ENCODE measurements around the gene INF2.

DNA sequence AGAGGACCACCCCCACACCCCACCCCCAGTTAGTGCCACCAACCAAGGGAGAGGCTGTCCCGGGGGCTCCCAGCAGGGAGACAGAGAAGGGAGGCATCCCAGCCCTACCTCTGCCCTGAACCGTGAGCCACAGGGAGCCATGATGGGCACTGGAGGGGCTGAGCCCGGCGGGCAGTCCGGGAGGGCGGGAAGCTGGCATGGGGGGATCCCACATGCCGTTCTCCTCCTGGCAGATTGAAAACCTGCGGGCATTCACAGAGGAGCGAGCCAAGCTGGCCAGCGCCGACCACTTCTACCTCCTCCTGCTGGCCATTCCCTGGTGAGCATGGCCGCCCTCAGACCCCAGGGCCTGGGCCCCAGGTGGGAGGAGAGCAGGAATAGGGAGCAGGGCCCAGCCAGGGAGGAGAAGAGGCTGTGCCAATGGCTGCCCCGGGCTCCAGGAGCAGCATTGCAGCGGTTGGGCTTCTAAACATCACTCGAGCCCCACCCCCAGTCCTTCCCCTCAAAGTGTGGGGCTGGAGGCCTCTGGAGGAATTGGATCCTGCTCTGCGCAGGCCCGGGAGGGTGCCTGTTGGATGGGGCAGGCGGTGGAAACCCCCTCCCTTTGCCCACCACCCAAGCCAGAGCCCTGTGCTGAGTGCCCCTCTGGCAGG is 20.1 kb downstream of the INF2 start:
- TF ChIP-seq, protein P1, sequence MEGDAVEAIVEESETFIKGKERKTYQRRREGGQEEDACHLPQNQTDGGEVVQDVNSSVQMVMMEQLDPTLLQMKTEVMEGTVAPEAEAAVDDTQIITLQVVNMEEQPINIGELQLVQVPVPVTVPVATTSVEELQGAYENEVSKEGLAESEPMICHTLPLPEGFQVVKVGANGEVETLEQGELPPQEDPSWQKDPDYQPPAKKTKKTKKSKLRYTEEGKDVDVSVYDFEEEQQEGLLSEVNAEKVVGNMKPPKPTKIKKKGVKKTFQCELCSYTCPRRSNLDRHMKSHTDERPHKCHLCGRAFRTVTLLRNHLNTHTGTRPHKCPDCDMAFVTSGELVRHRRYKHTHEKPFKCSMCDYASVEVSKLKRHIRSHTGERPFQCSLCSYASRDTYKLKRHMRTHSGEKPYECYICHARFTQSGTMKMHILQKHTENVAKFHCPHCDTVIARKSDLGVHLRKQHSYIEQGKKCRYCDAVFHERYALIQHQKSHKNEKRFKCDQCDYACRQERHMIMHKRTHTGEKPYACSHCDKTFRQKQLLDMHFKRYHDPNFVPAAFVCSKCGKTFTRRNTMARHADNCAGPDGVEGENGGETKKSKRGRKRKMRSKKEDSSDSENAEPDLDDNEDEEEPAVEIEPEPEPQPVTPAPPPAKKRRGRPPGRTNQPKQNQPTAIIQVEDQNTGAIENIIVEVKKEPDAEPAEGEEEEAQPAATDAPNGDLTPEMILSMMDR (IDR thresholded peaks at IDR 0.05): no peak
- TF ChIP-seq POLR2AphosphoS5 (IDR thresholded peaks at IDR 0.05): no peak

Measured in esophagus muscularis mucosa (tissue), 3 donors.